Measurements from ENCODE around the gene CLCC1.

The CLCC1 gene

GRCh38 chr1:108963052-108963686 is at the start of gene CLCC1 (continued):
- TF ChIP-seq ZFHX2 (tag by site-specific recombination; conservative IDR thresholded peaks at IDR 0.05) (peak; percentile 32), ZNF366 (tag by site-specific recombination; conservative IDR thresholded peaks at IDR 0.05) (peak; percentile 29), ZNF391 (tag by site-specific recombination; IDR thresholded peaks at IDR 0.05; ENCODE audit: borderline replicate concordance, low read depth) (peak; percentile 36; the same call in 1 of the 2 replicates), ZBTB17 (tag by site-specific recombination; IDR thresholded peaks at IDR 0.05) (peak; percentile 84), ZNF521 (tag by site-specific recombination; IDR thresholded peaks at IDR 0.05) (no peak), ZBTB8A (tag by site-specific recombination; IDR thresholded peaks at IDR 0.05) (peak; percentile 48; the same call in 1 of the 2 replicates), ZNF362 (tag by site-specific recombination; IDR thresholded peaks at IDR 0.05) (peak; percentile 87; the same call in 1 of the 2 replicates), ZBTB20 (tag by site-specific recombination; IDR thresholded peaks at IDR 0.05) (peak; percentile 85), ZNF146 (tag by site-specific recombination; IDR thresholded peaks at IDR 0.05) (no peak), ZNF777 (tag by site-specific recombination; IDR thresholded peaks at IDR 0.05; ENCODE audit: borderline replicate concordance) (no peak), KLF10 (tag by site-specific recombination; IDR thresholded peaks at IDR 0.05) (peak; percentile 88), ZNF341 (tag by site-specific recombination; IDR thresholded peaks at IDR 0.05; ENCODE audit: low read depth) (peak; percentile 79), KLF16 (tag by site-specific recombination; IDR thresholded peaks at IDR 0.05) (peak; percentile 60), ZIC2 (tag by site-specific recombination; IDR thresholded peaks at IDR 0.05) (peak; percentile 98), ZNF10 (tag by site-specific recombination; IDR thresholded peaks at IDR 0.05) (peak; percentile 23; the same call in 1 of the 2 replicates), ZNF544 (tag by site-specific recombination; IDR thresholded peaks at IDR 0.05) (no peak), ZNF280D (tag by site-specific recombination; IDR thresholded peaks at IDR 0.05) (no peak), FEZF1 (tag by site-specific recombination; IDR thresholded peaks at IDR 0.05) (no peak), KLF8 (tag by site-specific recombination; IDR thresholded peaks at IDR 0.05) (peak; percentile 99), MYNN (tag by site-specific recombination; IDR thresholded peaks at IDR 0.05; ENCODE audit: borderline replicate concordance) (0 out of 2 replicates have a peak, but pooled peaks have one; percentile 38), ZBTB21 (tag by site-specific recombination; IDR thresholded peaks at IDR 0.05) (peak; percentile 58; the same call in 1 of the 2 replicates)
- TF ChIP-seq, protein P1, sequence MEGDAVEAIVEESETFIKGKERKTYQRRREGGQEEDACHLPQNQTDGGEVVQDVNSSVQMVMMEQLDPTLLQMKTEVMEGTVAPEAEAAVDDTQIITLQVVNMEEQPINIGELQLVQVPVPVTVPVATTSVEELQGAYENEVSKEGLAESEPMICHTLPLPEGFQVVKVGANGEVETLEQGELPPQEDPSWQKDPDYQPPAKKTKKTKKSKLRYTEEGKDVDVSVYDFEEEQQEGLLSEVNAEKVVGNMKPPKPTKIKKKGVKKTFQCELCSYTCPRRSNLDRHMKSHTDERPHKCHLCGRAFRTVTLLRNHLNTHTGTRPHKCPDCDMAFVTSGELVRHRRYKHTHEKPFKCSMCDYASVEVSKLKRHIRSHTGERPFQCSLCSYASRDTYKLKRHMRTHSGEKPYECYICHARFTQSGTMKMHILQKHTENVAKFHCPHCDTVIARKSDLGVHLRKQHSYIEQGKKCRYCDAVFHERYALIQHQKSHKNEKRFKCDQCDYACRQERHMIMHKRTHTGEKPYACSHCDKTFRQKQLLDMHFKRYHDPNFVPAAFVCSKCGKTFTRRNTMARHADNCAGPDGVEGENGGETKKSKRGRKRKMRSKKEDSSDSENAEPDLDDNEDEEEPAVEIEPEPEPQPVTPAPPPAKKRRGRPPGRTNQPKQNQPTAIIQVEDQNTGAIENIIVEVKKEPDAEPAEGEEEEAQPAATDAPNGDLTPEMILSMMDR (tag by site-specific recombination; IDR thresholded peaks at IDR 0.05), result no peak
- TF ChIP-seq, protein P2, sequence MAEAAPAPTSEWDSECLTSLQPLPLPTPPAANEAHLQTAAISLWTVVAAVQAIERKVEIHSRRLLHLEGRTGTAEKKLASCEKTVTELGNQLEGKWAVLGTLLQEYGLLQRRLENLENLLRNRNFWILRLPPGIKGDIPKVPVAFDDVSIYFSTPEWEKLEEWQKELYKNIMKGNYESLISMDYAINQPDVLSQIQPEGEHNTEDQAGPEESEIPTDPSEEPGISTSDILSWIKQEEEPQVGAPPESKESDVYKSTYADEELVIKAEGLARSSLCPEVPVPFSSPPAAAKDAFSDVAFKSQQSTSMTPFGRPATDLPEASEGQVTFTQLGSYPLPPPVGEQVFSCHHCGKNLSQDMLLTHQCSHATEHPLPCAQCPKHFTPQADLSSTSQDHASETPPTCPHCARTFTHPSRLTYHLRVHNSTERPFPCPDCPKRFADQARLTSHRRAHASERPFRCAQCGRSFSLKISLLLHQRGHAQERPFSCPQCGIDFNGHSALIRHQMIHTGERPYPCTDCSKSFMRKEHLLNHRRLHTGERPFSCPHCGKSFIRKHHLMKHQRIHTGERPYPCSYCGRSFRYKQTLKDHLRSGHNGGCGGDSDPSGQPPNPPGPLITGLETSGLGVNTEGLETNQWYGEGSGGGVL (tag by site-specific recombination; IDR thresholded peaks at IDR 0.05), result peak; percentile 51; the same call in 1 of the 2 replicates
- TF ChIP-seq, protein P3, sequence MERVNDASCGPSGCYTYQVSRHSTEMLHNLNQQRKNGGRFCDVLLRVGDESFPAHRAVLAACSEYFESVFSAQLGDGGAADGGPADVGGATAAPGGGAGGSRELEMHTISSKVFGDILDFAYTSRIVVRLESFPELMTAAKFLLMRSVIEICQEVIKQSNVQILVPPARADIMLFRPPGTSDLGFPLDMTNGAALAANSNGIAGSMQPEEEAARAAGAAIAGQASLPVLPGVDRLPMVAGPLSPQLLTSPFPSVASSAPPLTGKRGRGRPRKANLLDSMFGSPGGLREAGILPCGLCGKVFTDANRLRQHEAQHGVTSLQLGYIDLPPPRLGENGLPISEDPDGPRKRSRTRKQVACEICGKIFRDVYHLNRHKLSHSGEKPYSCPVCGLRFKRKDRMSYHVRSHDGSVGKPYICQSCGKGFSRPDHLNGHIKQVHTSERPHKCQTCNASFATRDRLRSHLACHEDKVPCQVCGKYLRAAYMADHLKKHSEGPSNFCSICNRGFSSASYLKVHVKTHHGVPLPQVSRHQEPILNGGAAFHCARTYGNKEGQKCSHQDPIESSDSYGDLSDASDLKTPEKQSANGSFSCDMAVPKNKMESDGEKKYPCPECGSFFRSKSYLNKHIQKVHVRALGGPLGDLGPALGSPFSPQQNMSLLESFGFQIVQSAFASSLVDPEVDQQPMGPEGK (tag by site-specific recombination; IDR thresholded peaks at IDR 0.05), result peak; percentile 91
- TF ChIP-seq, protein P4, sequence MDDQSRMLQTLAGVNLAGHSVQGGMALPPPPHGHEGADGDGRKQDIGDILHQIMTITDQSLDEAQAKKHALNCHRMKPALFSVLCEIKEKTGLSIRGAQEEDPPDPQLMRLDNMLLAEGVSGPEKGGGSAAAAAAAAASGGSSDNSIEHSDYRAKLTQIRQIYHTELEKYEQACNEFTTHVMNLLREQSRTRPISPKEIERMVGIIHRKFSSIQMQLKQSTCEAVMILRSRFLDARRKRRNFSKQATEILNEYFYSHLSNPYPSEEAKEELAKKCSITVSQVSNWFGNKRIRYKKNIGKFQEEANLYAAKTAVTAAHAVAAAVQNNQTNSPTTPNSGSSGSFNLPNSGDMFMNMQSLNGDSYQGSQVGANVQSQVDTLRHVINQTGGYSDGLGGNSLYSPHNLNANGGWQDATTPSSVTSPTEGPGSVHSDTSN (CRISPR knock-in tag; IDR thresholded peaks at IDR 0.05), result peak; percentile 94
- TF ChIP-seq, protein P5, sequence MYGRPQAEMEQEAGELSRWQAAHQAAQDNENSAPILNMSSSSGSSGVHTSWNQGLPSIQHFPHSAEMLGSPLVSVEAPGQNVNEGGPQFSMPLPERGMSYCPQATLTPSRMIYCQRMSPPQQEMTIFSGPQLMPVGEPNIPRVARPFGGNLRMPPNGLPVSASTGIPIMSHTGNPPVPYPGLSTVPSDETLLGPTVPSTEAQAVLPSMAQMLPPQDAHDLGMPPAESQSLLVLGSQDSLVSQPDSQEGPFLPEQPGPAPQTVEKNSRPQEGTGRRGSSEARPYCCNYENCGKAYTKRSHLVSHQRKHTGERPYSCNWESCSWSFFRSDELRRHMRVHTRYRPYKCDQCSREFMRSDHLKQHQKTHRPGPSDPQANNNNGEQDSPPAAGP (tag by site-specific recombination; IDR thresholded peaks at IDR 0.05), result peak; percentile 77; the same call in 1 of the 2 replicates
- TF ChIP-seq, protein P6, sequence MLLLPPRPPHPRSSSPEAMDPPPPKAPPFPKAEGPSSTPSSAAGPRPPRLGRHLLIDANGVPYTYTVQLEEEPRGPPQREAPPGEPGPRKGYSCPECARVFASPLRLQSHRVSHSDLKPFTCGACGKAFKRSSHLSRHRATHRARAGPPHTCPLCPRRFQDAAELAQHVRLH (tag by site-specific recombination; IDR thresholded peaks at IDR 0.05), result 0 out of 2 replicates have a peak, but pooled peaks have one; percentile 28

All from HEK293 (cell line).